Measurements from ENCODE around the gene CST5.

DNA sequence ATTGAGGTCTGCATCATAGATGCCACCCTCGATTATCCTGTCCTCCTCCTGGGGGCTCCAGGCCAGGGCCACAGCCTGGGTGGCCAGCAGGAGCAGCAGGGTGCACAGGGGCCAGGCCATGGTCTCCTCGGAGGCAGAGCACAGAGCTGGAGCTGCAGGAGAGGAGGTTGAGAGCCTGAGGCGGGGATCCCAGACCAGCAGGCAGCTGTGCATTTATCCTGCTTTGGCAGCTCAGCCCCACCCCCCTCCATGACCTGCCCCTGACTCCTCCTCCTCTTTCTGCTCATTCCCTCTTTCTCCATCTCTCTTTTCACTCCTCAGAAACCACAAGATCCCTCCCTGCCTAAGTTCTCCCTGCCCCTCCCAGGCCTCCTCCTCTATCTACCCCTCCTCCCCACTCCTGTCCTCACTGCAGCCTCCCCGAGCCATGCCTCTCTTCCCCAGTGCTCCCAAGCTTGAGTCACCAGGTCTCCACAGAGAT lies 53.0 kb downstream of the CST5 start, which contains the start of gene CST2:
- no peak for TF ChIP-seq EZH2phosphoT487 (IDR thresholded peaks at IDR 0.05; ENCODE audit: unreplicated experiment)
- TF ChIP-seq, protein P1, sequence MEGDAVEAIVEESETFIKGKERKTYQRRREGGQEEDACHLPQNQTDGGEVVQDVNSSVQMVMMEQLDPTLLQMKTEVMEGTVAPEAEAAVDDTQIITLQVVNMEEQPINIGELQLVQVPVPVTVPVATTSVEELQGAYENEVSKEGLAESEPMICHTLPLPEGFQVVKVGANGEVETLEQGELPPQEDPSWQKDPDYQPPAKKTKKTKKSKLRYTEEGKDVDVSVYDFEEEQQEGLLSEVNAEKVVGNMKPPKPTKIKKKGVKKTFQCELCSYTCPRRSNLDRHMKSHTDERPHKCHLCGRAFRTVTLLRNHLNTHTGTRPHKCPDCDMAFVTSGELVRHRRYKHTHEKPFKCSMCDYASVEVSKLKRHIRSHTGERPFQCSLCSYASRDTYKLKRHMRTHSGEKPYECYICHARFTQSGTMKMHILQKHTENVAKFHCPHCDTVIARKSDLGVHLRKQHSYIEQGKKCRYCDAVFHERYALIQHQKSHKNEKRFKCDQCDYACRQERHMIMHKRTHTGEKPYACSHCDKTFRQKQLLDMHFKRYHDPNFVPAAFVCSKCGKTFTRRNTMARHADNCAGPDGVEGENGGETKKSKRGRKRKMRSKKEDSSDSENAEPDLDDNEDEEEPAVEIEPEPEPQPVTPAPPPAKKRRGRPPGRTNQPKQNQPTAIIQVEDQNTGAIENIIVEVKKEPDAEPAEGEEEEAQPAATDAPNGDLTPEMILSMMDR (conservative IDR thresholded peaks at IDR 0.05; ENCODE audit: low read depth in 2 of 2), result no peak
- TF ChIP-seq, protein P2, sequence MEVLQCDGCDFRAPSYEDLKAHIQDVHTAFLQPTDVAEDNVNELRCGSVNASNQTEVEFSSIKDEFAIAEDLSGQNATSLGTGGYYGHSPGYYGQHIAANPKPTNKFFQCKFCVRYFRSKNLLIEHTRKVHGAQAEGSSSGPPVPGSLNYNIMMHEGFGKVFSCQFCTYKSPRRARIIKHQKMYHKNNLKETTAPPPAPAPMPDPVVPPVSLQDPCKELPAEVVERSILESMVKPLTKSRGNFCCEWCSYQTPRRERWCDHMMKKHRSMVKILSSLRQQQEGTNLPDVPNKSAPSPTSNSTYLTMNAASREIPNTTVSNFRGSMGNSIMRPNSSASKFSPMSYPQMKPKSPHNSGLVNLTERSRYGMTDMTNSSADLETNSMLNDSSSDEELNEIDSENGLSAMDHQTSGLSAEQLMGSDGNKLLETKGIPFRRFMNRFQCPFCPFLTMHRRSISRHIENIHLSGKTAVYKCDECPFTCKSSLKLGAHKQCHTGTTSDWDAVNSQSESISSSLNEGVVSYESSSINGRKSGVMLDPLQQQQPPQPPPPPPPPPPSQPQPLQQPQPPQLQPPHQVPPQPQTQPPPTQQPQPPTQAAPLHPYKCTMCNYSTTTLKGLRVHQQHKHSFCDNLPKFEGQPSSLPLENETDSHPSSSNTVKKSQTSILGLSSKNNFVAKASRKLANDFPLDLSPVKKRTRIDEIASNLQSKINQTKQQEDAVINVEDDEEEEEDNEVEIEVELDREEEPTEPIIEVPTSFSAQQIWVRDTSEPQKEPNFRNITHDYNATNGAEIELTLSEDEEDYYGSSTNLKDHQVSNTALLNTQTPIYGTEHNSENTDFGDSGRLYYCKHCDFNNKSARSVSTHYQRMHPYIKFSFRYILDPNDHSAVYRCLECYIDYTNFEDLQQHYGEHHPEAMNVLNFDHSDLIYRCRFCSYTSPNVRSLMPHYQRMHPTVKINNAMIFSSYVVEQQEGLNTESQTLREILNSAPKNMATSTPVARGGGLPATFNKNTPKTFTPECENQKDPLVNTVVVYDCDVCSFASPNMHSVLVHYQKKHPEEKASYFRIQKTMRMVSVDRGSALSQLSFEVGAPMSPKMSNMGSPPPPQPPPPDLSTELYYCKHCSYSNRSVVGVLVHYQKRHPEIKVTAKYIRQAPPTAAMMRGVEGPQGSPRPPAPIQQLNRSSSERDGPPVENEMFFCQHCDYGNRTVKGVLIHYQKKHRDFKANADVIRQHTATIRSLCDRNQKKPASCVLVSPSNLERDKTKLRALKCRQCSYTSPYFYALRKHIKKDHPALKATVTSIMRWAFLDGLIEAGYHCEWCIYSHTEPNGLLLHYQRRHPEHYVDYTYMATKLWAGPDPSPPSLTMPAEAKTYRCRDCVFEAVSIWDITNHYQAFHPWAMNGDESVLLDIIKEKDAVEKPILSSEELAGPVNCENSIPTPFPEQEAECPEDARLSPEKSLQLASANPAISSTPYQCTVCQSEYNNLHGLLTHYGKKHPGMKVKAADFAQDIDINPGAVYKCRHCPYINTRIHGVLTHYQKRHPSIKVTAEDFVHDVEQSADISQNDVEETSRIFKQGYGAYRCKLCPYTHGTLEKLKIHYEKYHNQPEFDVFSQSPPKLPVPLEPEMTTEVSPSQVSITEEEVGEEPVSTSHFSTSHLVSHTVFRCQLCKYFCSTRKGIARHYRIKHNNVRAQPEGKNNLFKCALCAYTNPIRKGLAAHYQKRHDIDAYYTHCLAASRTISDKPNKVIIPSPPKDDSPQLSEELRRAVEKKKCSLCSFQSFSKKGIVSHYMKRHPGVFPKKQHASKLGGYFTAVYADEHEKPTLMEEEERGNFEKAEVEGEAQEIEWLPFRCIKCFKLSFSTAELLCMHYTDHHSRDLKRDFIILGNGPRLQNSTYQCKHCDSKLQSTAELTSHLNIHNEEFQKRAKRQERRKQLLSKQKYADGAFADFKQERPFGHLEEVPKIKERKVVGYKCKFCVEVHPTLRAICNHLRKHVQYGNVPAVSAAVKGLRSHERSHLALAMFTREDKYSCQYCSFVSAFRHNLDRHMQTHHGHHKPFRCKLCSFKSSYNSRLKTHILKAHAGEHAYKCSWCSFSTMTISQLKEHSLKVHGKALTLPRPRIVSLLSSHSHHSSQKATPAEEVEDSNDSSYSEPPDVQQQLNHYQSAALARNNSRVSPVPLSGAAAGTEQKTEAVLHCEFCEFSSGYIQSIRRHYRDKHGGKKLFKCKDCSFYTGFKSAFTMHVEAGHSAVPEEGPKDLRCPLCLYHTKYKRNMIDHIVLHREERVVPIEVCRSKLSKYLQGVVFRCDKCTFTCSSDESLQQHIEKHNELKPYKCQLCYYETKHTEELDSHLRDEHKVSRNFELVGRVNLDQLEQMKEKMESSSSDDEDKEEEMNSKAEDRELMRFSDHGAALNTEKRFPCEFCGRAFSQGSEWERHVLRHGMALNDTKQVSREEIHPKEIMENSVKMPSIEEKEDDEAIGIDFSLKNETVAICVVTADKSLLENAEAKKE (CRISPR knock-in tag; IDR thresholded peaks at IDR 0.05), result no peak
- TF ChIP-seq, protein P3, sequence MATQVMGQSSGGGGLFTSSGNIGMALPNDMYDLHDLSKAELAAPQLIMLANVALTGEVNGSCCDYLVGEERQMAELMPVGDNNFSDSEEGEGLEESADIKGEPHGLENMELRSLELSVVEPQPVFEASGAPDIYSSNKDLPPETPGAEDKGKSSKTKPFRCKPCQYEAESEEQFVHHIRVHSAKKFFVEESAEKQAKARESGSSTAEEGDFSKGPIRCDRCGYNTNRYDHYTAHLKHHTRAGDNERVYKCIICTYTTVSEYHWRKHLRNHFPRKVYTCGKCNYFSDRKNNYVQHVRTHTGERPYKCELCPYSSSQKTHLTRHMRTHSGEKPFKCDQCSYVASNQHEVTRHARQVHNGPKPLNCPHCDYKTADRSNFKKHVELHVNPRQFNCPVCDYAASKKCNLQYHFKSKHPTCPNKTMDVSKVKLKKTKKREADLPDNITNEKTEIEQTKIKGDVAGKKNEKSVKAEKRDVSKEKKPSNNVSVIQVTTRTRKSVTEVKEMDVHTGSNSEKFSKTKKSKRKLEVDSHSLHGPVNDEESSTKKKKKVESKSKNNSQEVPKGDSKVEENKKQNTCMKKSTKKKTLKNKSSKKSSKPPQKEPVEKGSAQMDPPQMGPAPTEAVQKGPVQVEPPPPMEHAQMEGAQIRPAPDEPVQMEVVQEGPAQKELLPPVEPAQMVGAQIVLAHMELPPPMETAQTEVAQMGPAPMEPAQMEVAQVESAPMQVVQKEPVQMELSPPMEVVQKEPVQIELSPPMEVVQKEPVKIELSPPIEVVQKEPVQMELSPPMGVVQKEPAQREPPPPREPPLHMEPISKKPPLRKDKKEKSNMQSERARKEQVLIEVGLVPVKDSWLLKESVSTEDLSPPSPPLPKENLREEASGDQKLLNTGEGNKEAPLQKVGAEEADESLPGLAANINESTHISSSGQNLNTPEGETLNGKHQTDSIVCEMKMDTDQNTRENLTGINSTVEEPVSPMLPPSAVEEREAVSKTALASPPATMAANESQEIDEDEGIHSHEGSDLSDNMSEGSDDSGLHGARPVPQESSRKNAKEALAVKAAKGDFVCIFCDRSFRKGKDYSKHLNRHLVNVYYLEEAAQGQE (IDR thresholded peaks at IDR 0.05; ENCODE audit: unreplicated experiment), result no peak
- no peak for TF ChIP-seq POLR2AphosphoS5 (IDR thresholded peaks at IDR 0.05; ENCODE audit: low read depth)
